Mesodermal cell (in vitro differentiated cells): ENCODE data around the gene SIDT1.

Experiments
- H3K27ac ChIP-seq: 2 replicates; pipeline ENCODE4 v1.7.0; 2013; ENCODE audit warnings: mild to moderate bottlenecking, low read depth, low read length, moderate library complexity; ENCODE audit not compliant: severe bottlenecking
- H3K36me3 ChIP-seq: 2 replicates; pipeline ENCODE4 v1.7.1; 2013; ENCODE audit warnings: mild to moderate bottlenecking, low read length, moderate library complexity; ENCODE audit not compliant: control insufficient read depth, insufficient read depth
- H3K4me1 ChIP-seq: one replicate; pipeline ENCODE4 v1.7.1; 2013; ENCODE audit warnings: mild to moderate bottlenecking, low read length; ENCODE audit not compliant: insufficient read depth, control insufficient read depth, poor library complexity, severe bottlenecking
- H3K4me3 ChIP-seq: 2 replicates; pipeline ENCODE4 v1.7.0; 2013; ENCODE audit warnings: low read length, control low read depth, mild to moderate bottlenecking; ENCODE audit not compliant: insufficient read depth, poor library complexity, severe bottlenecking; ENCODE audit errors: extremely low read depth
- H3K9me3 ChIP-seq: 2 replicates; pipeline ENCODE4 v1.7.1; 2013; ENCODE audit warnings: mild to moderate bottlenecking, low read length, moderate library complexity; ENCODE audit not compliant: control insufficient read depth
- WGBS, 2 experiments: methylation state at CpG; one replicate each; pipeline ENCODE4 v1.1.5; 2013; ENCODE audit warnings: missing lambda C conversion rate in 2 of 2; ENCODE audit not compliant: insufficient coverage in 2 of 2; 5-methylcytosine and 5-hydroxymethylcytosine counted together

SIDT1 gene

GRCh38 chr3:113658107-113658506 lies 125.8 kb downstream of the SIDT1 start:
- WGBS, 2 experiments, result 91 to 100% methylated on average over 1 to 3 of the region's 3 CpGs

DNA sequence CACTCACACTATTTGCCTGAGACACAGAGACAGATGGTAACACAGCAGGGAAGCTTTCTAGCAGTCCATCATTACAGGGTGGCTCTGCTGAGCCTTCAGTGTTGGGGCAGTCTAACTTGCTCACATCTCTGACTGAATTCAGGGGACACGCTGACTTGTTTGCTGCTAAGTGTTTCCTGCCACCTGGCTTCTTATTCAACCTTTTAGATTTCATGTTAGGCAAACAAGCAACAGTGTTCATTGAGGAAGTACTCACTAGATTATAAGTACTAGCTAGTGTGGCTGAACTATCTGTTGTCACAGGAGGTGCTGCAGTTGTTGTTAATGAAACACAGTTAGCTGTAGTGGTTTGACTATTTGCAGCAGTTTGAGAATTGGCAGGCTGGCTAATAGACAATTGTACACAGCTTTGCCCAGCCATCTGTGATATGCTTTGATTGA lies 126.8 kb downstream of the SIDT1 start:
- WGBS, 2 experiments, result 80 to 100% methylated on average over 1 of the region's 1 CpG
- peaks cover 37% of the 10 kb centered on the region for H3K36me3 ChIP-seq

More at GRCh38 chr3:113658107-113658506, 125.8 kb downstream of the SIDT1 start:
- no peaks in the 10 kb centered on the region for H3K9me3 ChIP-seq
- no peak overlapping the region for H3K4me3 ChIP-seq
- no peaks in the 10 kb centered on the region for H3K4me1 ChIP-seq
- H3K27ac ChIP-seq, result no peak overlapping the region
- H3K36me3 ChIP-seq, result peaks cover 37% of the 10 kb centered on the region

DNA sequence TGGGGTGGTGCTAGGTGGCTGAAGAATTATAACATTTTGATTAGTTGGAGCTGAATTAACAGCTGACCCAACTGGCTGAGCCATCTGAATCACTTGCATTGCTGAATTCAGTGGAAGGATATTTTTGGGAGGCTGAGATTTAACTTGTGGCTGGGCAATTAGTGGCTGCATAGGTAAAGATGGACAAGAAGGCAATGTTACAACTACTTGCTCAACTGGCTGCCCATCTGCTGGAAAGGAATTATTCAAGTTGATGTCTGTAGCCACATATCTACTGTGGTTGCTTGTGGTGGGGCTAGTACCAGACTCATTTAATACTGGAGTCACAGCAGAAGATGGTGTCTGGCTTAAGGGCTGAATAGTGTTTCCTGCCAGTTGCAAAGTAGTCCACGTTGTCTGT lies 127.6 kb downstream of the SIDT1 start:
- no peaks in the 10 kb centered on the region for H3K9me3 ChIP-seq
- no peak overlapping the region for H3K27ac ChIP-seq
- no peak overlapping the region for H3K4me3 ChIP-seq
- H3K4me1 ChIP-seq, result no peaks in the 10 kb centered on the region
- peaks cover 37% of the 10 kb centered on the region for H3K36me3 ChIP-seq
- whole genome bisulfite sequencing, 2 experiments, result 100% methylated on average over 1 of the region's 1 CpG

More for the DNA sequence above, 126.8 kb downstream of the SIDT1 start:
- Histone ChIP-seq H3K4me1 (no peaks in the 10 kb centered on the region), H3K9me3 (no peaks in the 10 kb centered on the region), H3K27ac (no peak overlapping the region), H3K4me3 (no peak overlapping the region)

DNA sequence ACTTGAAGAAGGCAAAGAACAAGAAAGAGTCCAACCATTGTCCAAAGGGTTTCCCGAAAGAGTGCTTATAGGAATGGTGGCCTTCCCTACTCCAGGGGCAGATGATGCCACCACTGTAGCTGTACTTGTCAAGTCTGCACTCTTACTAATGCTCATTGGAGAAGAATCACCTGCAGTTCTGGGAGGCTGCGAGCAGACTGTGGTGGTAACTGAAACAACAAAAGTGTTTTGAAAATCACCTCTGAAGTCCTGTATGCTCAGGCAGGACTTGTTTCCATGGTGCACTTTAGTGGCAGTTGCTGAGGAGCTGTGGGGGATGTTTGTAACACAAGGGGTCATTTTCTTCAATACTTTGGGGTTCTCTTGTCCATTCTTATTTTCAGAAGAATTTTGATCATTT lies 128.1 kb downstream of the SIDT1 start:
- H3K27ac ChIP-seq, result no peak overlapping the region
- no peaks in the 10 kb centered on the region for H3K9me3 ChIP-seq
- 95 to 97% methylated on average over 2 of the region's 2 CpGs for WGBS, 2 experiments
- no peak overlapping the region for H3K4me3 ChIP-seq
- H3K36me3 ChIP-seq, result peaks cover 37% of the 10 kb centered on the region
- no peaks in the 10 kb centered on the region for H3K4me1 ChIP-seq

DNA sequence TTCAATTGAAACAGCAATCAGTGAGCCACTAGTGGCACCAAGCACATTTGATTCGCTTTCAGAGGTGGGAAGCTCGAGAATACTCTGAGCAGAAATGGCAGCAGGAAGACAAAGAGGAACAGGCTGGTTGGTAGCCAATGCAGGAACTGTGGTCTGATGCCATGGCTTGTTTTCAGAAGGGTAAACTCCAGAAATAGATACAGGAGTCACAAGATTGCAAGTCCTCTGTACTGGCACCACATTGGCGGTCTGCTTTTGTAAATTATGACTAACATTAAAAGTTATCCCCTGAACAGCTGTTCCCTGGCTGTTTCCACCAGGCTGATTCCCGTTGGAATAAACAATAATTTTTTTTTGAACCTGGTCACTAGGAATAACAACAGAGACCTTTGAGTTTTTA lies 128.5 kb downstream of the SIDT1 start:
- Histone ChIP-seq H3K9me3 (no peaks in the 10 kb centered on the region), H3K27ac (no peak overlapping the region), H3K4me1 (no peaks in the 10 kb centered on the region), H3K4me3 (no peak overlapping the region), H3K36me3 (peaks cover 37% of the 10 kb centered on the region)
- WGBS, 2 experiments, result 90 to 100% methylated on average over 3 to 4 of the region's 4 CpGs

GRCh38 chr3:113662824-113663223 lies 130.5 kb downstream of the SIDT1 start:
- Histone ChIP-seq H3K9me3 (no peaks in the 10 kb centered on the region), H3K27ac (no peak overlapping the region), H3K4me1 (no peaks in the 10 kb centered on the region), H3K36me3 (peaks cover 31% of the 10 kb centered on the region), H3K4me3 (no peak overlapping the region)
- WGBS, 2 experiments, result 88 to 100% methylated on average over 1 of the region's 1 CpG

GRCh38 chr3:113663324-113663750 lies 131.0 kb downstream of the SIDT1 start:
- Histone ChIP-seq H3K9me3 (no peaks in the 10 kb centered on the region), H3K4me3 (no peak overlapping the region), H3K4me1 (no peaks in the 10 kb centered on the region), H3K36me3 (peaks cover 27% of the 10 kb centered on the region), H3K27ac (no peak overlapping the region)
- 93% methylated on average over 2 of the region's 3 CpGs; no CpG with 5 or more reads in 1 of the 2 experiments for WGBS, 2 experiments

GRCh38 chr3:113663761-113664160 lies 131.4 kb downstream of the SIDT1 start:
- H3K9me3 ChIP-seq, result no peaks in the 10 kb centered on the region
- no peaks in the 10 kb centered on the region for H3K4me1 ChIP-seq
- WGBS, 2 experiments, result 100% methylated on average over 1 of the region's 1 CpG; no CpG with 5 or more reads in 1 of the 2 experiments
- no peak overlapping the region for H3K4me3 ChIP-seq
- H3K36me3 ChIP-seq, result peaks cover 23% of the 10 kb centered on the region
- no peak overlapping the region for H3K27ac ChIP-seq

DNA sequence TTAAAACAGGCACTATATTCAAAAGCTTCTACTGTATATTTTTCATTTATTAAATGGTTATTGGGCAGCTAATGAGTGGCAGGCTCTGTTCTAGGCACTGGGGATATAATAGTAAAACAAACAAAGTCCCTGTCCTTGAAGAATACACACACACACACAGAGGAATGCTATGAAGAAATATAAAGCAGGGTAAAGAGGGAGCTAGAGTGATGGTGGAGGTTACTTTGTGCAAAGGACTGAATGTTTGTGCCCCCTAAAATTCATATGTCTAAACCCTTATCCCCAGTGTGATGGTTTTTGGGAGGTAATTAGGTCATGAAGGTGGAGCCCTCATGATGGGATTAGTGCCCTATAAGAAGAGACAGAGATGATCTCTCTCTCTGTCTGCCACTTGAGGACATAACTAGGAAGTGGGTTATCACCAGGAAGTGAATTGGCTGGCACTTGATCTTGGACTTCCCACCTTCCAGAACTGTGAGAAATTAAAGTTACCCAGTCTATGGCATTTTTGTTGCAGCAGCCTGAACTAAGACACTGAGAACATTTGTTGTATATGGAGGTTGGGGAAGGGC lies 132.3 kb downstream of the SIDT1 start:
- Histone ChIP-seq H3K4me3 (no peak overlapping the region), H3K36me3 (peaks cover 16% of the 10 kb centered on the region), H3K27ac (no peak overlapping the region), H3K4me1 (no peaks in the 10 kb centered on the region), H3K9me3 (no peaks in the 10 kb centered on the region)

GRCh38 chr3:113668015-113668414 lies 135.7 kb downstream of the SIDT1 start:
- WGBS, 2 experiments, result 51 to 65% methylated on average over 2 to 3 of the region's 4 CpGs
- no peak overlapping the region for H3K4me3 ChIP-seq
- no peak overlapping the region for H3K27ac ChIP-seq
- H3K9me3 ChIP-seq, result no peaks in the 10 kb centered on the region
- peaks cover 7% of the 10 kb centered on the region for H3K36me3 ChIP-seq
- H3K4me1 ChIP-seq, result no peaks in the 10 kb centered on the region

DNA sequence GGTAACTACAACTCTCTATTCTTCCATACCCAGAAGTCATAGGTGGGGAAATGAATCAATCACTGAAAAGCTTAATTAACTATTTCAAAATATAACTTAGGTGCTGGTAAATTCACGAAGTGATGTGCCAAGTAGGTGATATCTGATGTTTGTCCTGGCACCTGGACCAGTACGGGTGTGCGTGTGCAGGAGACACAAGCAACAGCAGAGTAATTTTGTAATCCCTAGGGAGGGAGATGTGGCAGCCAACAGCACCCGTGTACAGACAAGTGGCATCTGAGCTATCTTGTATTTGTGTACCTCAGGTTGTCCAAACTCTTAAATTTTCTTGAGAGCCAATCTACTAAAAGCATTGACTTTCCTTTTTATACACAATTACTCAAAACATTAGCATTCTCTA lies 141.2 kb downstream of the SIDT1 start:
- Histone ChIP-seq H3K9me3 (no peaks in the 10 kb centered on the region), H3K4me1 (no peaks in the 10 kb centered on the region), H3K36me3 (peaks cover 14% of the 10 kb centered on the region), H3K27ac (no peak overlapping the region), H3K4me3 (no peak overlapping the region)
- WGBS, 2 experiments, result 87 to 94% methylated on average over 3 to 4 of the region's 4 CpGs
